GM21825 (cell line): Measurements from ENCODE around the gene GNG7.
"Not testable (repeated sequence)": the region's sequence is repeated elsewhere in the genome, so short reads cannot be mapped to it uniquely, and the experiment has no call there.

Experiments
- ATAC-seq: cut with Tn5 transposase; IDR thresholded peaks from one replicate; pipeline ENCODE4 v1.9.1; 2021; ENCODE audit warnings: mild to moderate bottlenecking, moderate library complexity; ENCODE audit not compliant: unreplicated experiment

GNG7 gene

DNA sequence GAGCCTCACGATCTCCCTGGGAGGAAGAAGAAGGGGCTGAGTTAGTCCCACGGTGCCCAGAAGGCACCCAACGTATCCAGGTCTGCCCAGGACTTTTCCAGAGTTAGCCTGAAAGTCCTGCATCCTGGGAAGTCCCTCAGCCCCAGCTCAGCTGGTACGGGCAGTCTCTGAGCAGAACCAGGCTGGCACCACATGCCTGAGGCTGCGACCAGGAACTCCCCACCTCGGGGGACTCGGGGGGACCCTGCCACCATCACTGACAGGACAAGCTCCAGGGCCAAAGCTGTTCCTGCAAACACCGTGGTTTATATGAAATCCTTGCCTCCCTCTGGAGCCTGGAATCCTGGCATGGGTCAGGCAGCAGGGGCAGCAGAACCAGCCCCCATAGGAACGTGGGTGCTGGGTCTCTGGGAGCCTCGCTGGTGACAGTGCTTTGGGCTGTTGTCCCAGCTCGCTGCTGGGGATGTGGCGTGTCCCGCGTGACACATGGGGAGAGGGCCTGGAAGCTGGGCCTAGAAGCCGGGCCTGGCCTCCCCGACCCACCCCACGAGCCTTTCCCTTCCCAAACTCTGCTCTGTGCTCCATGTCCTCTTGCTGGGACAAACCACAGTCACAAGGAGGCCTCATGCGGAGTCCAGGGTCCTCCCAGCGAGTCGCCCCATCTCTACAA lies 55.5 kb downstream of the GNG7 start:
- no peak for ATAC-seq

DNA sequence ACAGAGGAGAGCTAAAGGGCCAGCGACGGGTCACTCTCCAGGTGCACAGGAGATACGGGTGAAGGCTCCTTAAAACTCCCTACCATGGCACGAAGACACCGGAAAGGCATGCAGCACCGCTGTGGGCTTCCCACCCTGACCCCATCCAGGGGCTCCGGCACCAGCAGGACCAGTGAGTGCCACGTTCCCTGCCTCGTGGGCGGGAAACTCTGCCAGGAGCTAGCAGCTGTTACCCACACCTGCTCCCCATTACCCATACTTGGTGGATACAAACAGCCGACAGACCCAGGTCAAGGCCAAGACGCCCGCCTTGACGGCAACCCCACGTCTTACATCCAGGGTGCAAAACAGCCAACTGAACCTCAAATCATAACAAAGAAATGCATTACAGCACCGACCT lies 56.7 kb downstream of the GNG7 start:
- ATAC-seq = no peak

DNA sequence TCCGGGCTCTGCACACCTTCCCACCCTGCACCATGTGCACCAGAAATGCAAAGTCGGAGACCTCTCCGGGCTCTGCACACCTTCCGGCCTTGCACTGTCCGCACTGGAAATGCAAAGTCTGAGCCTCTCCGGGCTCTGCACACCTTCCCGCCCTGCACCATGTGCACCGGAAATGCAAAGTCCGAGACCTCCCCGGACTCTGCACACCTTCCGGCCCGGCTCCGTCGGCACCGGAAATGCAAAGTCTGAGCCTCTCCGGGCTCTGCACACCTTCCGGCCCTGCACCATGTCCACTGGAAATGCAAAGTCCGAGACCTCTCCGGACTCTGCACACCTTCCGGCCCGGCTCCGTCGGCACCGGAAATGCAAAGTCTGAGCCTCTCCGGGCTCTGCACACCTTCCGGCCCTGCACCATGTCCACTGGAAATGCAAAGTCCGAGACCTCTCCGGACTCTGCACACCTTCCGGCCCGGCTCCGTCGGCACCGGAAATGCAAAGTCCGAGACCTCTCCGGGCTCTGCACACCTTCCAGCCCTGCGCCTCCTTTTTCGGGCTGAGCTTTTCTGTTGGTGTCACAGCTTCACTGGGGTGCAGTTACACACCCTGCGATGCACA lies 59.3 kb downstream of the GNG7 start:
- ATAC-seq = not testable (repeated sequence)

DNA sequence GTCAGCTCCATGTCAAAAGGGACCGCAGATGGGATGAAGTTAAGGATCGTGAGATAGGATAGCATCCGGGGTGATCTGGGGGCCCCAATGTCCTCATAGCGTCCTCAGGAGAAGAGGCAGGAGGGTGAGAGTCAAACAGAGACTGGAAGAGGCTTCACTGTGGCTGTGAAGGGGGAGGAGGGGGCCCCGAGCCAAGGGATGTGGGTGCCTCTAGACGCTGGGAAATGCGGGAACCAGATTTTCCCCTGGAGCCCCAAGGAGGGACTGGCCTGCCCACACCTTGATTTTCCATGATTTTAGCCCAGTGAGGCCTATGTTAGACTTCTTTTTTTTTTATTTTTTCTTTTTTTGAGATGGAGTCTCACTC lies 61.2 kb downstream of the GNG7 start:
- ATAC-seq = no peak

DNA sequence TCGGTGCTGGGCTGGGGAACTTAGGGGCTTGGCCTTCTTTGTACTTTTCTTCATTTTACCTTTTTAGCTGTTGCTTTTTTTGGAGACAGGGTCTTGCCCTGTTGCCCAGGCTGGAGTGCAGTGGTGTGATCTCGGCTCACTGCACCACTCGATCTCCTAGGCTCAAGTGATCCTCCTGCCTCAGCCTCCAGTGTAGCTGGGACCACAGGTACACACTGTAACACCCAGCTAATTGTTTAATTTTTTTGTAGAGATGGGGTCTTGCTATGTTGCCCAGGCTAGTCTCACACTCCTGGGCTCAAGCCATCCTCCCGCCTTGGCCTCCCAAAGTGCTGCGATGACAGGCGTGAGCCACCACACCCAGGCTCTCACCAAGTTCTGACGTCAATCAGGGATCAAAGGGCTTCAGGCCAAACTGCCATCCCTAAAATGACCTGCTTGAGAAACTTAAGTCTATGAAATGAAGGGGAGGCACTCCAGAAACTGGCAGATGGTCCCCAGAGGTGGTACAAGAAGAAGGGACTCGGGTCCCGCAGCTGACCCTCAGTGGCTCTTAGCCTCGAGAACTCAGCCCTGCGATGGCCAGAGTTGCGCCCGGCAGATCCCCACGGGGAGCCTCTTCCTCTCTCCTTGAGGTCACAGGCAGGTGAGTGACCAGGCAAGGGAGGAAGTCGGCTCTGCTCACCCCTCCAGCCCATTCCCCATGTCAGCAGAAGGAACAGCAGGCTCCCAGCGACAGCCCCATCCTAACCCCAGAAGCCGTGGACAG lies 61.7 kb downstream of the GNG7 start:
- no peak for ATAC-seq

DNA sequence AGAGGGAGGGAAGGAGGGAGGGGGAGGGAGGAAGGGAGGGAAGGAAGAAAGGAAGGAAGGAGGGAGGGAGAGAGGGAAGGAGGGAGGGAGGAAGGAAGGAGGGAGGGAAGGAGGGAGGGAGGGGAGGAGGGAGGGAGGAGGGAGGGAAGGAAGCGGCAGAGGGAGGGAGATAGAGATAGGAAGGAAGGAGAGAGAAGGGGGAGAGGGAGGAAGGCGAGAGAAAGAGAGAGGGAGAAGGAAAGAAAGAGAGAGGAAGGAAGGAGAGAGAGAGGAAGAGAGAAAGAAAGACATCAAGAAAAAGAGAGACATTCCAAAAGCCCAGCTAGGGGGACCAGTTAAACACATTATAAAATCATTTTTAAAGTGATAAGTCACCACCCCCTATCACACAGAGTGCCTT lies 62.5 kb downstream of the GNG7 start:
- no peak for ATAC-seq

DNA sequence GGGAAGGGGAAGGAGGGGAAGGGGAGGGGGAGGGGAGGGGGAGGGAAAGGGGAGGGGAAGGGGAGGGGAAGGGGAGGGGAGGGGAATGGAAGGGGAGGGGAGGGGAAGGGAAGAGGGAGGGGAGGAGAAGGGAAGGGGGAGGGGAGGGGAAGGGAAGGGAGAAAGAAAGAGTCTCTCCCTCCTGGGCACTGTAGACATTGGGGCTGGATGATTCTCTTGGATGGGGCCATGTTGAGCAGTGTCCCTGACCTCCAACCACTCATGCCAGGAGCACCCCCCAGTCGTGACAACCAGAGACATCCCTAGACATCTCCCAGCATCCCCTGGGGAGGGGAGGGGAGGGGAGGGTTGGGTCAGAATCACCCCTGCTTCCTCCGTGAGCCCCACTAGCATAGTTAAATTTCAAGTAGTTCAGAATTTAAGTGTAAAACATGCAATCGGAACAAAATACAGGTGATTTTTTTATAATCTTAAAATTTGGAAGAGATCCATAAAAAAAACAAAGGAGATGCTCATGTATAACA lies 64.0 kb downstream of the GNG7 start:
- ATAC-seq = no peak

DNA sequence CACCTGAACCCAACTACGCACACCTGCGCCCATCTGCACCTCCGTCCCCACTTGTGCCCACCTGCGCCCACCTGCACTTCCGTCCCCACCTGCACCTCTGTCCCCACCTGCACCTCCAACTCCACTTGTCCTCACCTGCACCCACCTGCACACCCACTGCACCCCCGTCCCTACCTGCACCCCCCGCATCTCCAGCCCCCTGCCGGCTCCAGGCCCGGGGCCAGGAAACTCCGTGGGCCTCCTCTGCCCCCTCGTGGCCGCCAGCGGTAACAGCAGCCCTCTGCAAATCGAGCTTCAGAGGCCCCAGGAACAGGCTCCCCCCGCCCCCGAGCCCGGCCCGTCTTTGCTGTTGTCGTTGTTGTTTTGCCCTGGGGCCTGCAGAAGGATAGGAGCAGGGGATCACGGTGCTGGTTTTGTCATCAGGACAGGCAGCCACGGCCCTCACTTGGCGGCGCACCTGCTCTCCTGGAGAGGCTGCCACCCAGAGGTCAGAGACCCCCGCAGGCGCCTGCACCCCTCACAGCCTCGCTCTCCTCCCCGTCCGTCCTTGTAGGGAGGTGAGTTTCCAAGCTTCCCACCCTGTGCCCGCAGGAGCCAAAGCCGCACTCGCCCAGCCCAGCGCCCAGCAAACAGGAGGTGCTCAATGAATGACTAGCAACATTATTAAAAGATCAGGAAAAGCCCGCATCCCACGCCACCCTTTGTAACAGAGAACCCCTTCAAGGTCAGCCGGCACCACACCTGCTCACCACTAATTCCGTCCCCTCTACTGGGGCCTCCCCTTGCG lies 65.4 kb downstream of the GNG7 start:
- ATAC-seq = no peak

DNA sequence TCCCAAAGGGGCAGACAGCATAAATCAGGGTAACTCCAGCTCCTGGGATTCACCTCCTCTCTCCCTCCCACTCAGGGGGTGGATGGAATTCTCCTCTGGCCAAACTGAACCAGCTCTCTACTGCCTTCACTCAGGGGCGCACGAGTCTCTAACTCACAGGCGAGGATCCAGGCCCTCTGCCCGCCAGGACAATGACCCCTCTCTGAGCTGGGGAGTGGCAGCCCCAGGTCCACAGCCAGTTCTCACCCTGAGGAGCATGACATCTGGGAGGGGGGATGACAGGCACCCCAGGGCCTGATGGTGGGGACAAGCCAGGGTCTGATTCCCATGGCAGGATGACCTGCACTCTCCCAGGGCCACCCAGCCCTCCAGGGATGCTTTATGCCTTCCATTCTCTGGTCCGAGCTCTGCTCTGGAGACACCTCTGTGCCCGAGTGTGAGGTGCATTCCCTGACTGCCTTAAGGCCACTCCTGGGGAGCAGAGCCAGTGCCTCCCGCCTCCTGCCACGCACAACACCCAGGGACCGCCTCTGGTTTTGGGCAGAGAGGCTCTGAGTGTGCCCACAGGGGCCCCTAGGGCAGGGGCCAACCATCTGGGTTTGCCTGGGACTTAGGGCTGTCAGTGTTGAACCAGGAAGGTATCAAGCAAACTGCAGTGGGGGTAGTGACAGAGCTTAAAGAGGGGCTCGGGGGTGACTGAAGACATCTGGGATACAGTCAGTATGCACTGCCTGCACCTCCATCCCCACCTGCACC lies 66.2 kb downstream of the GNG7 start:
- no peak for ATAC-seq

DNA sequence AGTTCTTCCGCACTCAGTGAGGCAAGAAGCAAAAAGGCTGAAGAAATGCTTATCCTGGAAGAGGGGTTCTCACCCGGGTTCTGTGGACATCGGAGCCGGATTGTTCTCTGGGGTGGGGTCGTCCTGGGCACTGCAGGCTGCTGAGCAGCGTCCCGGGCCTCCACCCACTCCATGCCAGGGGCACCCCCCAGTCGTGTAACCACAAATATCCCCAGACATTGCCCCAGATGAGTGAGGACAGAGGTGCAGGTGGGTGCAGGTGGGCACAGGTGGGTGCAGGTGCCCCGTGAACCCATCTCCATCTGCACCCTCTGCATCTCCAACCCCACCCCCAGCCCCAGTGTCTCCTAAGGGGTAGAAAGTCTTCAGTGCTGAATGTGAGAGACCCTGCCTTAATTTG lies 67.5 kb downstream of the GNG7 start:
- no peak for ATAC-seq

DNA sequence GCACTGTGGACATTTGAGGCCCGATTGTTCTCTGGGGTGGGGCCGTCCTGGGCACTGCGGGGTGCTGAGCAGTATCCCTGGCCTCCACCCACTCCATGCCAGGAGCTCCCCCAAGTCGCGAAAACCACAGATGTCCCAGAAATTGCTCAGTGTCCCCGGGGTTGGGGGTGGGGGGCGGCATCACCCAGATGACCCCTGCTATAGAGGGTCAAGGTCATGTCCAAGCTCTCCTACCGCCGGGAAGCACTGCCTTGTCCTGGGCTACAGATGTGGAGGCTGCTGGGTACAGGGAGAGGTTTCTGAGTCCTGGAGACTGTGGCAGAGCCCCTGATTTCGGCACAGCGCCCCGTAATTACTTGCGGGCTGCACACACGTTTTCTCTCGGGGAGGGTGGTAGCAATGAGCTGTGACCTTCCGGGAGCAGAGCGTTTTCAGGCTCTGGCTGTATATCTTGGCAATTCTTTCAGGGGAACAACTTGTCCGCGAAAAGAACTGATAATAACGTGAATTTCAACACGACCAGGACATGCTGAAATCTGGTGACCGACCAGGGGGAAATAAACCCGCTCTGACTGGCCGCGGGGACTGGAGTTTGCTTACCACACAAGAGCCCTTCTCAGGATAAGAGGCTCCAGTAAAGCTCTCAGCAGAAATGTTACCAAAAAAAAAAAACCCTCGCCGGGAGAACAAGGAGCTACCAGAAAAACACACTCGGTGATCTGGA lies 68.1 kb downstream of the GNG7 start:
- ATAC-seq = no peak

DNA sequence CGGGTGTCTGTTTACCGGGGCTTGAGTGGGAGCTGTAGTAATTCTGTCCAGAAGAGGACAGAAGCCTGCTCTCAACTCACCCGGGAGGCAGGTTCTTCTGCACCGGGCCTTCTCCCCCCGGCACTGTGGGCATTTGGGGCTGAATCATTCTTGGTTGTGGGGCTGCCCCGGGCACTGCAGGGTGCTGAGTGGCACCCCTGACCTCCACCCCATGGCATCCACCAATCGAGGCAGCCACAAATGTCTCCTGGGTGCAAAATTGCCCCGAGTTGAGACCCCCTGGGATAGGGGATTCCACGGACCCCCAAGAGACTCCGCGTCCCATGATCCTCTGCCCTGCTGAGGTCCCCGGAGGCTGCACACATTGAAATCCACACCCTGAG lies 68.8 kb downstream of the GNG7 start:
- ATAC-seq = no peak

DNA sequence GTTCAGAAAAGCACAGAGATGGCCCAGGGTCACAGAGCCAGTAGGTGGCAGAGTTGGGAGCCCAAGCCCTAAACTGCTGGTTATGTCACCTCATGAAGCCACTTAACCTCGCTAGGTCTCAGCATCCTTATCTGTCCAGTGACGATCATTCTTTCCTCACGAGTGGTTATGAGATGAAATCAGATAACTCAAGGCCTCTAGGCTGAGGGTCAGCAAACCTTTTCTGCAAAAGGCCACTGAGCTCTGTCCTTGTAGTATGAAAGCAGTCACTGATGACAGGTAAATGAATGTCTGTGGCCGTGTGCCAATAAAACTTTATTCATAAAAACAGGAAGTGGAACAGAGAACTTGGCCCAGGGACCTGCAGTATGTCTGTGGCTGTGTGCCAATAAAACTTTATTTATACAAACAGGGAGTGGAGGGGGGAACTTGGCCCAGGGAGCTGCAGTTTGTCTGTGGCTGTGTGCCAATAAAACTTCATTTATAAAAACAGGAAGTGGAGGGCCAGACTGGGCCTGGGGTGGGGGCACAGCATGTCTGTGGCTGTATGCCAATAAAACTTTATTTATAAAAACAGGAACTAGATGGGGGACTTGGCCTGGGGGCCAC lies 71.2 kb downstream of the GNG7 start:
- ATAC-seq = no peak

DNA sequence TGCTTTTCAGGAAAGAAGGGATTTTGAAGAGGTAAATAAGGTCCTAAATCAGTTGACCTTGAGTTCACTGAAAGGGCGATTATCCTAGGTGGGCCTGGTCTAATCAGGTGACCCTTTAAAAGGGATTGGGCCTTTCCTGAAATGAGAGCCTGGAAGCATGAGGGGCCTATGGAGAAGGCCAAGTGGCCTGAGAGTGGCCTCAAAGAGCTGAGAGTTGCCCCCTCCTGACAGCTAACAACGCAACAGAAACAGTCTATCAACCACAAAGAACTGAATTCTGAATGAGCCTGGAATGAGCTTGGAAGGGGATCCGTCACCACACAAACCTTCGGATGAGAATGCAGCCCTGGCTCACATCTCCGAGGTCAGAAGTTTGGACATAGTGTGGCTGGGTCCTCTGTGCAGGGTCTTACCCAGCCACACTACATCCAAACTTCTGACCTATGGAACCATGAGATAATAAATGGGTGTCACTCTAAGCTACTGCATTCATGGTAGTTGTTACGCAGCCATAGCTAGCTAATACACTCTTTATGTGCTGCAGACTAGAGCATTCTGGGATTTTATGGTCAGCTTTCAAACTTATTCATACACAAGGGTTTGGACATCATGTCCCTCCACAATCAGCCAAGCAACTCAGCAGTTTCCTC lies 72.0 kb downstream of the GNG7 start:
- ATAC-seq = no peak

DNA sequence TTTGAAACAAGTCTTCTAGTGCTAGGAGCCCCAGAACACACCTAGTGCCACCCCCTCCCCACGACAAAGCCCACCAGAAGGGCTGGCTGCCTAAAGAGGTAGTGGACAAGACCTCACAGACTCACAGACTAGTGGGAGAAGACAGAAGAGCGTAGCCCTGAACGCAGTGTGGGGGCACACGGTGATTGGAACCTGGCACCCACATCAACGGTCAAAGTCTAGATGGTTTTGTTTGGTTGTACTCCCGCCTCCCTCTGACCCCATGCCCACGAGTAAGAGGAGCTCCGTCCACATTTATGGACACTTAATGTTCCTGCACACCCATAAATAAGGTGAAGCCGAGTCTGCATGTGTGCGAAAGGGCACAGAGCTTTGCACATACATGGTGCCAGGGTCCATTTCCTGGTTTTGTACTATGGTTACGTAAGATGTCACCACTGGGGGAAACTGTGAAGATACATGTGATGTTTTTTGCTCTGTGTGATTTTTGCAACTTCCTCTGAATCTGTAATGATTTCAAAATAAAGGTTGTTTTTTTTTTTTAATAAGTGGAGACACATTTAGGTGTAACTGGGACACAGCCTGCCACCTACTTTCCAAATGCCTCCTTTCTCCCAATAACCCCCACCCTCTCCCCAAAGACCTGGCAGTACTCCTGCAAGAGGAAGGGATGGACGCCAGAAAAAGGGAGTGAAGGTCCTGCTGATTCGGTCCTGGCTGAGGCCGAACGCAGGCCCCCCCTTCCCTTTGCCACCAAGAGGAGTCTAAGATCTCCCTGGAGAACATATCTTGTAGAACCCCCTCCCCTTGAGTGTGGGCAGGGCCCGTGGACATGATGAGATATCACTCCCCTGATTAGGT lies 72.8 kb downstream of the GNG7 start:
- ATAC-seq = no peak

DNA sequence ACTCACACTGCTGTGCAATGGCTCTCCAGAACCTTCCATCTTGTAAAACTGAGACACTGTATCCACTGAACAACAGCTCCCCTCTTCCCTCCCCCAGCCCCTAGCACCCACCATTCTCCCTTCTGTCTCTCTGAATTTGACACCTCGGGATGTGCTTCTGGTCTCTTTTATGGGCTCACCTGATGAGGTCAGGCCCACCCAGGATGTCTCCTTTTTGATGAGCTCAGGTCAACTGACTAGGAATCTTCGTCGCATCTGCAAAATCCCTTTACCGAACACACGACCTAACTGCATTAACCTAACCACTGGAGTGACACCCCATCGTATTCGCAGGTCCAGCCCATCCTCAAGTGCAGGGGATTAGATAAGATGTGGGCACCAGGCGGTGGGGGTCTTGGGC lies 73.9 kb downstream of the GNG7 start:
- ATAC-seq = no peak

DNA sequence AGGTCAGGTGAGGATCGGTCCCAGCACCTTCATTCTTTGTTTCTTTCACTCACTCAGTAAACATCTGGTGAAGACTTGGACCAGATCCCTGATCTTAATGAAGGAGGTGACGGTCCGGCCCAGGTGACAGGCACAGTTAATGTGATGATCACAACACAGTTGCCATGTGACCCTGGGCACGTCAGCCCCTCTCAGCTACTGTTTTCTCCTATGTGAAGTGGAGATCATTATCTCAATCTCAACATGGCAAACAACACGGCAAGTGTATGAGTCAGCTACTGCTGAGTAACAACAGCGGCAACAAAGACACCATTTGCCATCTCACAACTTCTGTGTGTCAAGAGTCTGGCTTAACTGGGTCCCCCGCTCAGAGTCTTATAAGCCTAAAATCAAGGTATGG lies 74.6 kb downstream of the GNG7 start:
- no peak for ATAC-seq

DNA sequence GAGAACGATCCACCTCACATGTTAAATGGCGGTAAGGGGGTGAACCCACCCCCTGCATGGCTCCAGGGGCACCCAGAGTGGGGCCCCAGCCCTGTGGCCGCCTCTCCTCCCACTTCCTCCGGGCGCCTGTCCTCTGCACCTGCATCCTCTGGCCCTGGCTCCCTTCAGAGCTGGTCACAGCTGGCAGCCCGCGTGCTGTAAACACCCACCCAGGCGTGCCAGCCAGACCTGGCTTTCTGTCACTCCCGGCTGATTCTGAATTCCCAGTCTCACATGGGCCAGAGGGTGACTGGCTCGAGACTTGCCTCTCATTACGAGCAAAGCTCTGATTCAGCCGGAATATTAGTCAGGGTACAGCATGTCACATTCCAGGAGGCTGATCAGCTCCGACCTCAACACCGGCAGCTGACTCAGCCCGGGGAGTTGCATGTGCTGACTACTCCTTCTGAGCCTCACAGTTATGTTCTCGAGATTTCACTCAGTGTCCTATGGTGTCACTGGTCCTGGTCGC lies 75.1 kb downstream of the GNG7 start:
- ATAC-seq = peak; percentile 36
